KBM-7 (cell line): Measurements from ENCODE around the gene SCGB2A2.

Experiments
- DNase-seq: peaks from one replicate; pipeline ENCODE4 v3.0.0-alpha.2; 2015
- in situ Hi-C: fragments of 300-500 bp; cut with MboI; formaldehyde crosslinking; loops from 2 replicates; pipeline ENCODE4 v1.14.3; 2020; ENCODE audit warnings: low sequenced_read_pairs, low pct_unique_long_range_greater_than_20kb, mixed read lengths

Gene SCGB2A2

GRCh38 chr11:62269654-62270278, at the start of gene SCGB2A2:
Gene SCGB2A2, plus strand, starts transcription at chr11:62270158. Its CDS starts 59 bp downstream, at chr11:62270217.
- no peak for DNase-seq

GRCh38 chr11:62221498-62221897, 48.5 kb upstream of the SCGB2A2 start:
- no peak for DNase-seq
- in situ Hi-C loops: no loop called here

More at GRCh38 chr11:62269654-62270278, at the start of gene SCGB2A2:
- in situ Hi-C loops: no loop called here

GRCh38 chr11:62223095-62223494, 46.9 kb upstream of the SCGB2A2 start:
- in situ Hi-C loops: no loop called here
- peak; percentile 9 for DNase-seq

- in situ Hi-C loops: no loop called here
Observed at GRCh38 chr11:62233730-62234129, 36.2 kb upstream of the SCGB2A2 start.

GRCh38 chr11:62236187-62236586, 33.8 kb upstream of the SCGB2A2 start:
- no peak for DNase-seq
- in situ Hi-C loops: no loop called here

More at GRCh38 chr11:62233730-62234129, 36.2 kb upstream of the SCGB2A2 start:
- DNase-seq: no peak

GRCh38 chr11:62237499-62237898, 32.5 kb upstream of the SCGB2A2 start:
- in situ Hi-C loops: no loop called here
- no peak for DNase-seq

- in situ Hi-C loops: no loop called here
- DNase-seq: no peak
Observed at GRCh38 chr11:62238151-62238550, 31.8 kb upstream of the SCGB2A2 start.

- DNase-seq: no peak
- in situ Hi-C loops: no loop called here
Observed at GRCh38 chr11:62241095-62241494, 28.9 kb upstream of the SCGB2A2 start.

GRCh38 chr11:62242021-62242420, 27.9 kb upstream of the SCGB2A2 start, which contains the start of gene SCGB1D2:
Gene SCGB1D2, plus strand, starts transcription at chr11:62242239. Its CDS starts 69 bp downstream, at chr11:62242308.
- in situ Hi-C loops: no loop called here
- DNase-seq: no peak

GRCh38 chr11:62245271-62245753, 24.6 kb upstream of the SCGB2A2 start:
- DNase-seq: peak; percentile 55
- in situ Hi-C loops: no loop called here

- in situ Hi-C loops: no loop called here
- DNase-seq: no peak
Observed at GRCh38 chr11:62251698-62252097, 18.3 kb upstream of the SCGB2A2 start.

- no peak for DNase-seq
- in situ Hi-C loops: no loop called here
Observed at GRCh38 chr11:62253999-62254542, 15.9 kb upstream of the SCGB2A2 start.

- DNase-seq: no peak
- in situ Hi-C loops: no loop called here
Observed at GRCh38 chr11:62256281-62256680, 13.7 kb upstream of the SCGB2A2 start.

- no peak for DNase-seq
- in situ Hi-C loops: no loop called here
Observed at GRCh38 chr11:62260261-62260953, 9.6 kb upstream of the SCGB2A2 start.

- in situ Hi-C loops: no loop called here
- DNase-seq: no peak
Observed at GRCh38 chr11:62264004-62264403, 6.0 kb upstream of the SCGB2A2 start.

- in situ Hi-C loops: no loop called here
- no peak for DNase-seq
Observed at GRCh38 chr11:62266558-62266957, 3.4 kb upstream of the SCGB2A2 start.

- in situ Hi-C loops: no loop called here
- DNase-seq: no peak
Observed at GRCh38 chr11:62267050-62267449, 2.9 kb upstream of the SCGB2A2 start.

- in situ Hi-C loops: no loop called here
- DNase-seq: no peak
Observed at GRCh38 chr11:62267576-62267975, 2.4 kb upstream of the SCGB2A2 start.

- in situ Hi-C loops: no loop called here
Observed at GRCh38 chr11:62273284-62273683, 3.3 kb downstream of the SCGB2A2 start.

GRCh38 chr11:62273789-62274275, 3.9 kb downstream of the SCGB2A2 start:
- in situ Hi-C loops: no loop called here
- DNase-seq: no peak

More at GRCh38 chr11:62273284-62273683, 3.3 kb downstream of the SCGB2A2 start:
- no peak for DNase-seq
